ENCODE results near the gene TOP3A. TPM values are rescaled to one million over a fixed set of nuclear protein-coding genes. Genes with fewer than 3 reads are reported as not detected.

Gene TOP3A
- total RNA-seq, 2 experiments from 2014 or later, result 21.5 to 24.8 TPM

GRCh38 chr17:18254888-18255649 lies 59.7 kb downstream of the TOP3A start:
- H3K4me3 Mint-ChIP-seq, result peak overlapping the region; percentile 38
- no peaks in the 10 kb centered on the region for H3K9me3 ChIP-seq (ENCODE audit: control insufficient read depth in 1 of 2, insufficient read depth in 1 of 2, low read length in 2 of 2)
- H3K4me1 Mint-ChIP-seq (ENCODE audit: low read depth), result peaks cover 28% of the 10 kb centered on the region
- no peaks in the 10 kb centered on the region for H3K27me3 ChIP-seq (ENCODE audit: control insufficient read depth in 1 of 2, insufficient read depth in 2 of 2, low read length in 2 of 2)
- H3K4me1 ChIP-seq (ENCODE audit: insufficient read depth, low read length), result peaks cover 39% of the 10 kb centered on the region
- H3K27me3 Mint-ChIP-seq, result no peaks in the 10 kb centered on the region
- CTCF ChIA-PET, result no interaction called here
- ATAC-seq (ENCODE audit: poor library complexity) (no peak), DNase-seq (no peak)
- POLR2A ChIA-PET, result interaction anchor here (1.3 kb wide), 1 partner anchor 30 kb away, joined by 3 read pairs; the partner anchor contains the start of gene LLGL1
- H3K36me3 Mint-ChIP-seq (ENCODE audit: low read depth), result peaks cover 53% of the 10 kb centered on the region
- H3K4me3 ChIP-seq (ENCODE audit: low read length), result no peak overlapping the region
- TF ChIP-seq CTCF (IDR thresholded peaks at IDR 0.05), result no peak
- intact Hi-C loops (cut with DNase I, micrococcal nuclease), result no loop called here
- H3K9me3 Mint-ChIP-seq, result no peaks in the 10 kb centered on the region
- no peak overlapping the region for H3K27ac Mint-ChIP-seq
- peaks cover 66% of the 10 kb centered on the region for H3K36me3 ChIP-seq (ENCODE audit: insufficient read depth, low read length)
- no peak overlapping the region for H3K27ac ChIP-seq (ENCODE audit: low read depth in 1 of 2, low read length in 2 of 2)

GRCh38 chr17:18253947-18254821 lies 60.6 kb downstream of the TOP3A start:
- no peak for TF ChIP-seq CTCF (IDR thresholded peaks at IDR 0.05)
- Mint-ChIP-seq H3K36me3 (ENCODE audit: low read depth) (peaks cover 61% of the 10 kb centered on the region), H3K27me3 (no peaks in the 10 kb centered on the region), H3K4me1 (ENCODE audit: low read depth) (peaks cover 22% of the 10 kb centered on the region), H3K9me3 (no peaks in the 10 kb centered on the region), H3K27ac (no peak overlapping the region), H3K4me3 (peak overlapping the region; percentile 34)
- Histone ChIP-seq H3K4me1 (ENCODE audit: insufficient read depth, low read length) (peaks cover 32% of the 10 kb centered on the region), H3K27me3 (ENCODE audit: control insufficient read depth in 1 of 2, insufficient read depth in 2 of 2, low read length in 2 of 2) (no peaks in the 10 kb centered on the region), H3K36me3 (ENCODE audit: insufficient read depth, low read length) (peaks cover 69% of the 10 kb centered on the region), H3K4me3 (ENCODE audit: low read length) (no peak overlapping the region), H3K27ac (ENCODE audit: low read depth in 1 of 2, low read length in 2 of 2) (no peak overlapping the region), H3K9me3 (ENCODE audit: control insufficient read depth in 1 of 2, insufficient read depth in 1 of 2, low read length in 2 of 2) (no peaks in the 10 kb centered on the region)
- no peak for DNase-seq
- intact Hi-C loops (cut with DNase I, micrococcal nuclease), result no loop called here
- ChIA-PET CTCF (no interaction called here), POLR2A (no interaction called here)
- ATAC-seq (ENCODE audit: poor library complexity), result no peak

- Mint-ChIP-seq H3K27ac (no peak overlapping the region), H3K9me3 (no peaks in the 10 kb centered on the region), H3K4me1 (ENCODE audit: low read depth) (peaks cover 23% of the 10 kb centered on the region), H3K4me3 (no peak overlapping the region), H3K27me3 (no peaks in the 10 kb centered on the region), H3K36me3 (ENCODE audit: low read depth) (peaks cover 70% of the 10 kb centered on the region)
- intact Hi-C loops (cut with DNase I, micrococcal nuclease), result no loop called here
- Histone ChIP-seq H3K36me3 (ENCODE audit: insufficient read depth, low read length) (peaks cover 78% of the 10 kb centered on the region), H3K27me3 (ENCODE audit: control insufficient read depth in 1 of 2, insufficient read depth in 2 of 2, low read length in 2 of 2) (no peaks in the 10 kb centered on the region), H3K27ac (ENCODE audit: low read depth in 1 of 2, low read length in 2 of 2) (no peak overlapping the region), H3K4me1 (ENCODE audit: insufficient read depth, low read length) (peaks cover 26% of the 10 kb centered on the region), H3K4me3 (ENCODE audit: low read length) (no peak overlapping the region), H3K9me3 (ENCODE audit: control insufficient read depth in 1 of 2, insufficient read depth in 1 of 2, low read length in 2 of 2) (no peaks in the 10 kb centered on the region)
- TF ChIP-seq CTCF (IDR thresholded peaks at IDR 0.05), result no peak
- DNase-seq, result no peak
- ChIA-PET CTCF (no interaction called here), POLR2A (no interaction called here)
- no peak for ATAC-seq (ENCODE audit: poor library complexity)
Observed at GRCh38 chr17:18253187-18253884, 61.5 kb downstream of the TOP3A start.
